Adipocyte (in vitro differentiated cells): ENCODE results near the gene SLC39A9.

Experiments
- DNase-seq: peaks from one replicate; pipeline ENCODE4 v3.0.0-alpha.2; 2015; ENCODE audit warnings: low read depth
- H3K27me3 ChIP-seq: replicated peaks from 2 replicates; pipeline ENCODE4 v1.7.0; 2013; ENCODE audit warnings: mild to moderate bottlenecking, low read length, moderate library complexity; ENCODE audit not compliant: control insufficient read depth, insufficient read depth
- H3K36me3 ChIP-seq: 2 replicates; pipeline ENCODE4 v1.7.0; 2013; ENCODE audit warnings: low read length, mild to moderate bottlenecking, moderate library complexity; ENCODE audit not compliant: control insufficient read depth, insufficient read depth, severe bottlenecking
- H3K4me1 ChIP-seq: 2 replicates; pipeline ENCODE4 v1.7.0; 2013; ENCODE audit warnings: mild to moderate bottlenecking, low read length, moderate library complexity; ENCODE audit not compliant: control insufficient read depth, insufficient read depth
- H3K4me3 ChIP-seq: 2 replicates; pipeline ENCODE4 v1.7.0; 2013; ENCODE audit warnings: mild to moderate bottlenecking, low read length, moderate library complexity
- H3K9ac ChIP-seq: 2 replicates; pipeline ENCODE4 v1.7.0; 2013; ENCODE audit warnings: mild to moderate bottlenecking, low read length, moderate library complexity
- H3K9me3 ChIP-seq: 2 replicates; pipeline ENCODE4 v1.7.0; 2013; ENCODE audit warnings: mild to moderate bottlenecking, low read length, moderate library complexity; ENCODE audit not compliant: control insufficient read depth

SLC39A9 gene

GRCh38 chr14:69505338-69506240 lies 107.1 kb downstream of the SLC39A9 start:
- Histone ChIP-seq H3K4me3 (no peak overlapping the region), H3K9me3 (no peaks in the 10 kb centered on the region), H3K27me3 (peaks cover 22% of the 10 kb centered on the region), H3K9ac (no peak overlapping the region), H3K36me3 (no peaks in the 10 kb centered on the region), H3K4me1 (peaks cover 9% of the 10 kb centered on the region)
- no peak for DNase-seq

DNA sequence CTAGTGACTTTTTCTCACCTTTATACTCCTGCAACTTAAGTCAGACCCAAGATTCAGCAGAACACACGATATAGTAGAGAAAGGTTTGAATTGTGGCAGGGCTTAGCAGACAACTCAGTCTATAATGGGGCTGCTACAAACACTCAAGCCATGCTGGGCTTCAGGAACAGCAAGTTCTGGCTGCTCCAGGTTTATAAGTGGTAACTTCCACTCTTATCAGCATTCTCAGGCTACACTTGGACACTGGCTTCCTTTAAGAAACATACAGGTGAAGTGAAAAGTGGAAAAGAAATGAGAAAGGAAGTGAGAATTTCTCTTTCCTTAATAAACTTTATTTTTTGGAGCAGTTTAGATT lies 107.7 kb downstream of the SLC39A9 start:
- Histone ChIP-seq H3K9ac (no peak overlapping the region), H3K36me3 (no peaks in the 10 kb centered on the region), H3K4me1 (peaks cover 6% of the 10 kb centered on the region), H3K9me3 (no peaks in the 10 kb centered on the region), H3K27me3 (peaks cover 22% of the 10 kb centered on the region), H3K4me3 (no peak overlapping the region)
- DNase-seq: no peak
